Mucosa of gallbladder (tissue), 1 donor: Measurements from ENCODE around the gene ABCF2. TPM values are rescaled to one million over a fixed set of nuclear protein-coding genes. Genes with fewer than 3 reads are reported as not detected.

Source experiments
- DNase-seq: peaks from one replicate; pipeline ENCODE4 v3.0.0-alpha.2; 2020; ENCODE audit warnings: low spot score
- total RNA-seq: library from RNA; stranded (reverse); gene quantifications from one replicate; pipeline ENCODE4 v1.2.1, GENCODE V29; 2021
- donor health status: DM: no; HTN: no; CAD: no.

Gene ABCF2
- total RNA-seq, 1 donor from 2014 or later: 25.3 TPM

GRCh38 chr7:151225948-151226510, 976 bp downstream of the ABCF2 start:
- no peak for DNase-seq

- no peak for DNase-seq
Observed at GRCh38 chr7:151223728-151224127, 3.3 kb downstream of the ABCF2 start.

GRCh38 chr7:151218170-151218569, 8.8 kb downstream of the ABCF2 start:
- no peak for DNase-seq

GRCh38 chr7:151215396-151215795, 11.6 kb downstream of the ABCF2 start:
- no peak for DNase-seq

GRCh38 chr7:151213826-151214225, 13.2 kb downstream of the ABCF2 start:
- DNase-seq: no peak

GRCh38 chr7:151212626-151213025, 14.4 kb downstream of the ABCF2 start:
- DNase-seq: no peak

GRCh38 chr7:151211155-151211772, 15.7 kb downstream of the ABCF2 start:
- DNase-seq: no peak

GRCh38 chr7:151210087-151210854, 16.7 kb downstream of the ABCF2 start, which contains the start of gene H2BK1:
TSS of gene H2BK1 (minus strand) at chr7:151210488. CDS start at chr7:151210318, 170 bp downstream.
- DNase-seq: no peak

GRCh38 chr7:151209588-151209987, 17.4 kb downstream of the ABCF2 start:
- no peak for DNase-seq

GRCh38 chr7:151208253-151208862, 18.6 kb downstream of the ABCF2 start:
- no peak for DNase-seq

GRCh38 chr7:151207804-151208203, 19.2 kb downstream of the ABCF2 start:
- no peak for DNase-seq

GRCh38 chr7:151207315-151207714, 19.7 kb downstream of the ABCF2 start:
- no peak for DNase-seq

- no peak for DNase-seq
Observed at GRCh38 chr7:151206914-151207313, 20.1 kb downstream of the ABCF2 start.

- no peak for DNase-seq
Observed at GRCh38 chr7:151205730-151206129, 21.3 kb downstream of the ABCF2 start.

- DNase-seq: no peak
Observed at GRCh38 chr7:151204383-151205032, 22.5 kb downstream of the ABCF2 start.

GRCh38 chr7:151202836-151203235, 24.2 kb downstream of the ABCF2 start:
- DNase-seq: no peak

- no peak for DNase-seq
Observed at GRCh38 chr7:151201751-151202150, 25.3 kb downstream of the ABCF2 start.

- no peak for DNase-seq
Observed at GRCh38 chr7:151201344-151201743, 25.7 kb downstream of the ABCF2 start.

- no peak for DNase-seq
Observed at GRCh38 chr7:151198945-151199848, 27.8 kb downstream of the ABCF2 start.

GRCh38 chr7:151197932-151198331, 29.1 kb downstream of the ABCF2 start:
- no peak for DNase-seq
